VCaP (cell line): ENCODE results near the gene INSR.
"Not testable (repeated sequence)": the region's sequence is repeated elsewhere in the genome, so short reads cannot be mapped to it uniquely, and the experiment has no call there.

Experiments
- H3K27ac ChIP-seq: fragments of 450-650 bp; 2 replicates; pipeline ENCODE4 v1.5.1; 2017
- CTCF ChIP-seq: fragments of 450-650 bp; conservative IDR thresholded peaks from 2 replicates; pipeline ENCODE4 v1.5.1; 2017; ENCODE audit warnings: mild to moderate bottlenecking, moderate library complexity

INSR gene

DNA sequence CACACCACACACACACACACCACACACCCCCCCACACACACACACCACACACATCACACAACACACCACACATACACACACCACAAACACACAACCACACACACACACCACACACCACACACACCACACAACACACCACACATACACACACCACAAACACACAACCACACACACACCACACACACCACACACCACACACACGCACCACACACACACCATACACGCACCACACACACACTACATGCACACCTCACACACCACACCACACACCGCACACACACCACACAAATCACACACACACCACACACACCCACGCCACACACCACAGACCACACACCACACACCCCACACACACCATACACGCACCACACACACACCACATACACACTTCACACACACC, 141.2 kb downstream of the INSR start:
- H3K27ac ChIP-seq: no peak overlapping the region
- no peak for TF ChIP-seq CTCF

DNA sequence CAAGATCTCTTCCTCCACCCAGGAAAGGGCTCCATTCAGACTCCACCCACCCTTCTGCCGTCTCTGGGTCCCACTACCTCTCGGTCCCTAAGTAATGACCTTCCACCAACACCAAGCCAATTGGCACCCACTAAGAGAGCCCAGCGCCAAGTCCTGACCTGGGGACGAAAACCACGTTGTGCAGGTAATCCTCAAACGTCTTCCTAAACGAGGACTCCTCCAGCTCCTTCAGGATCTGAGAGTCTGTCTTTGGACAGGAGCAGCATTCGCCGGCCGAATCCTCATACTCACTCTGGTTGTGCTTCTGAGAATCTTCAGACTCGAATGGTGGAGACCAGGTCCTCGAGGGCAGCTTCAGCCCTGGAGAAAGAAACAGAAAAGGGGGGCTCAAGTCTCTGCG, 141.6 kb downstream of the INSR start:
- no peak overlapping the region for H3K27ac ChIP-seq
- no peak for TF ChIP-seq CTCF

DNA sequence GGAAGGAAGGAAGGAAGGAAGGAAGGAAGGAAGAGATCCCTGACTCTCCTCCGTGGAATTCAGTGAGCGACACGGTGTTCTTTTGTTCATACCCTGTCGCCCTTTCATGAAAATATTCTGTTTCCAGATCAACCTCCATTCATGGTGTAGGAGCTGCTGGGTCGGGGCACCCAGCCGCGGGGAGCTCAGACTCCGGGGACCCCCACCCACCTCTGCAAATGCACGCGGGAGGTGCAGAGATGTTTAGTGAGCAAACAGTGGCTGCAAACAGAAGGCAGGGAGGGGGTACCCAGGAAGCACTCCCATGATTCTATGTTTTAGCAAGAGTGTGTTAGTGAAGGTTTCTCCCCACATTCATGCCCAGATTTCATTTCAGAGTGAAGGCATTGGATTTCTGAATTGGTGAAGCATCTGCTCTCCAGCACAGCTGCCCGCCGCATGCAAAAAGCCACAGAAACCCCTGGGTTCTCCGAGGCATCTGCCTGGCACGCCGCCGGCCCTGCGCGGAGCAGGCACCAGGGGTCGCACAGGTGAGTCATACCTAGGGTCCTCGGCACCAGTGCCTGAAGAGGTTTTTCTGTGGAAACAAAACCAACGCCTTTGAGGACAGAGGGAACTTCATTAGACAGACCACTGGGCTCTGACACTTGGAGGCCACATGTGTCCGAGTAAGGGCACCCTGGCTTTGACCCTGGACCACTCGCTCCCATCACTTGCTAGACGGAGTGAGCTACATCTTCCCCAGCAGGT, 144.1 kb downstream of the INSR start:
- H3K27ac ChIP-seq: no peak overlapping the region

GRCh38 chr19:7147119-7147675, 147.0 kb downstream of the INSR start:
- H3K27ac ChIP-seq: not testable (repeated sequence)

More for the DNA sequence above, 144.1 kb downstream of the INSR start:
- TF ChIP-seq CTCF: no peak

DNA sequence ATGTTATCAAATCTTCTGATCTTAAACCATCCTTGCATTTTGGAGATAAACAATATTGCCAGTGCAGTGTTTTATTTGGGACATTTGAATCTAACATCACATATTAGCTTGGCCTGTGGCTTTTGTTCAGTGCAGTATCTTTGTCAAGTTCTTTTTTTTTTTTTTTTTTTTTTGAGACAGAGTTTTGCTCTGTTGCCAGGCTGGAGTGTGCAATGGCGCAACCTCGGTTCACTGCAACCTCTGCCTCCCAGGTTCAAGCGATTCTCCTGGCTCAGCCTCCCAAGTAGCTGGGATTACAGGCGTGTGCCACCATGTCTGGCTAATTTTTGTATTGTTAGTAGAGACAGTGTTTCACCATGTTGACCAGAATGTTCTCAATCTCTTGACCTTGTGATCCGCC, 148.1 kb downstream of the INSR start:
- not testable (repeated sequence) for H3K27ac ChIP-seq

GRCh38 chr19:7145494-7145893, 148.7 kb downstream of the INSR start:
- TF ChIP-seq CTCF: no peak
- no peak overlapping the region for H3K27ac ChIP-seq

DNA sequence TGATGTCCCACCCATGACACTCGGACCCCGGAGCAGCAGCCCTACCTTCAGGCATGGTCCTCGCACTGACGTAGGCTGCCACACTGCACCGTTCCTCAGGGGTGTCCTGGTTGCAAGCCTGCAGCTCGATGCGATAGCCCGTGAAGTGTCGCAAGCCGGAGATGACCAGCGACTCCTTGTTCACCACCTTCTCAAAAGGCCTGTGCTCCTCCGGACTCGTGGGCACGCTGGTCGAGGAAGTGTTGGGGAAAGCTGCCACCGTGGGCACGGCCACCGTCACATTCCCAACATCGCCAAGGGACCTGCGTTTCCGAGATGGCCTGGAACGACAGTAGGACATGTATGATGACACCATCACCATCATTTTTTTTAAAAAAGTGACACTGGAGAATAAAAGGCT, 151.4 kb downstream of the INSR start:
- no peak overlapping the region for H3K27ac ChIP-seq
- TF ChIP-seq CTCF: no peak

GRCh38 chr19:7140137-7140536, 154.1 kb downstream of the INSR start:
- no peak overlapping the region for H3K27ac ChIP-seq
- no peak for TF ChIP-seq CTCF
